HEK293T (cell line): ENCODE data around the gene SLC7A9.

Experiments
- ARNT ChIP-seq: fragments of 450-650 bp; IDR thresholded peaks from 2 replicates; pipeline ENCODE4 v1.6.1; 2017; ENCODE audit warnings: mild to moderate bottlenecking
- CTBP1 ChIP-seq: fragments of 450-650 bp; IDR thresholded peaks from 2 replicates; pipeline ENCODE4 v1.6.1; 2016; ENCODE audit warnings: borderline replicate concordance
- ELF4 ChIP-seq: fragments of 450-650 bp; IDR thresholded peaks from 2 replicates; pipeline ENCODE4 v1.6.1; 2017; ENCODE audit warnings: antibody characterized with exemption
- FOXA1 ChIP-seq: fragments of 450-650 bp; IDR thresholded peaks from 2 replicates; pipeline ENCODE4 v1.6.1; 2016; ENCODE audit warnings: mild to moderate bottlenecking
- FOXK2 ChIP-seq: fragments of 450-650 bp; IDR thresholded peaks from 2 replicates; pipeline ENCODE4 v1.6.1; 2016; ENCODE audit warnings: mild to moderate bottlenecking
- FOXM1 ChIP-seq: fragments of 450-650 bp; IDR thresholded peaks from 2 replicates; pipeline ENCODE4 v1.6.1; 2017; ENCODE audit warnings: mild to moderate bottlenecking, borderline replicate concordance
- HDGF ChIP-seq: fragments of 450-650 bp; IDR thresholded peaks from 2 replicates; pipeline ENCODE4 v1.6.1; 2017; ENCODE audit warnings: antibody characterized with exemption, borderline replicate concordance
- LEF1 ChIP-seq: fragments of 450-650 bp; IDR thresholded peaks from 2 replicates; pipeline ENCODE4 v1.6.1; 2017; ENCODE audit warnings: mild to moderate bottlenecking, borderline replicate concordance
- SP1 ChIP-seq: fragments of 450-650 bp; IDR thresholded peaks from 2 replicates; pipeline ENCODE4 v1.6.1; 2017
- SUZ12 ChIP-seq: fragments of 450-650 bp; IDR thresholded peaks from 2 replicates; pipeline ENCODE4 v1.6.1; 2016; ENCODE audit warnings: mild to moderate bottlenecking
- ZNF384 ChIP-seq: fragments of 450-650 bp; IDR thresholded peaks from 2 replicates; pipeline ENCODE4 v1.6.1; 2016

- TF ChIP-seq SP1 (no peak), ZNF384 (no peak), SUZ12 (no peak), ELF4 (no peak), FOXA1 (no peak), ARNT (no peak), LEF1 (no peak), HDGF (no peak), CTBP1 (no peak), FOXK2 (no peak), FOXM1 (no peak)
Observed at GRCh38 chr19:32916969-32917615, 47.5 kb upstream of the SLC7A9 start.
